ENCODE results near the gene NUP188. TPM values are rescaled to one million over a fixed set of nuclear protein-coding genes. Genes with fewer than 3 reads are reported as not detected.

Gene NUP188
- total RNA-seq, 1 experiment from 2014 or later, result 136 TPM

DNA sequence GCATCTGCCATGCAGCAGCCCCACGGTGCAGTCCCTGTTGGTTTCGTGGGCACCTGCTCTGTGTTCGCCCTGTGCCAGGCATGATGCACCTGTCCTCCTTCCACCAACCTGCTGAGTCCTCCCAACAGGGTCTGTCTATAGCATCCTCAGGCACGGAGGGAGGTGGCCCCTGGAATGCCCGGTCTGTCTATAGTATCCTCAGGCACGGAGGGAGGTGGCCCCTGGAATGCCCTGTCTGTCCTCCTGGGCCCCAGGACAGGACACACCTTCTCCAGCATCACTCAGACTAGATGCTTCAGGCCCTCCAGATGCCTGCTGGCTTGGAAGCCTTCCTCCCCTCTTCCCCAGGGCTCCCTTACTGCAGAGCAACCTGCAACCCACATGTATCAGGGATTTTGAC, 36.6 kb upstream of the NUP188 start:
- no peak overlapping the region for H3K4me3 ChIP-seq
- H3K9me3 ChIP-seq (replicated peaks), result no peaks in the 10 kb centered on the region
- H3K36me3 ChIP-seq, result peaks cover 73% of the 10 kb centered on the region
- H3K27ac ChIP-seq, result peak overlapping the region; percentile 55; the same call in 1 of the 2 replicates
- H3K27me3 ChIP-seq, result no peaks in the 10 kb centered on the region
- H3K4me1 ChIP-seq, result peaks cover 15% of the 10 kb centered on the region
- DNase-seq, result no peak

DNA sequence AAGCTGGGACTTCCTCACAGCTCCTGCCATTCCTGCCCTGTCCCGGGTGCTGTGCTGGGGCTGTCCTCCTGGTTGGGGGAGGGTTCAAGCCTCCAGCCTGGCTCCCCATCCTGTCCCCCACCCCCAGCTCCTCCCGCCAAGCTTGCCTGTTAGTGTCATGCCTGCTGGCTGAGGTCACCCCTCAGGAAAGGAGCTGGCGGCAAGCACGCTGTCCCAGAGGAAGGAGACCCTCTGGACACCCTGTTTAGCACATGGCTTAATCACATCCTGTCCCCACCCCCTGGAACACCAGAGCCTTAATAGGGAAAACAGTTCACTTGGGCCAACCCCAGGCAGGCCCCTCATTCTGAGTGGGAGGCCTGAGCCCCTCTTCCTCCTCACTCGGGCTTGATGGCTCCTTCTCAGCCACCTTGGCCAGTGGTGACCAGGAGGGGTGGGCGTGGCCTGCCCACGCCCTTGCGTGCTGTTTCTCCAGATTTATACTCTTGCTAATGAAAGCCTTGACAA, 35.9 kb upstream of the NUP188 start:
- no peak overlapping the region for H3K4me3 ChIP-seq
- H3K4me1 ChIP-seq, result peaks cover 15% of the 10 kb centered on the region
- peak overlapping the region; percentile 55 for H3K27ac ChIP-seq
- H3K27me3 ChIP-seq, result no peaks in the 10 kb centered on the region
- H3K9me3 ChIP-seq (replicated peaks), result no peaks in the 10 kb centered on the region
- DNase-seq, result peak; percentile 66 to 80
- H3K36me3 ChIP-seq, result peaks cover 71% of the 10 kb centered on the region

DNA sequence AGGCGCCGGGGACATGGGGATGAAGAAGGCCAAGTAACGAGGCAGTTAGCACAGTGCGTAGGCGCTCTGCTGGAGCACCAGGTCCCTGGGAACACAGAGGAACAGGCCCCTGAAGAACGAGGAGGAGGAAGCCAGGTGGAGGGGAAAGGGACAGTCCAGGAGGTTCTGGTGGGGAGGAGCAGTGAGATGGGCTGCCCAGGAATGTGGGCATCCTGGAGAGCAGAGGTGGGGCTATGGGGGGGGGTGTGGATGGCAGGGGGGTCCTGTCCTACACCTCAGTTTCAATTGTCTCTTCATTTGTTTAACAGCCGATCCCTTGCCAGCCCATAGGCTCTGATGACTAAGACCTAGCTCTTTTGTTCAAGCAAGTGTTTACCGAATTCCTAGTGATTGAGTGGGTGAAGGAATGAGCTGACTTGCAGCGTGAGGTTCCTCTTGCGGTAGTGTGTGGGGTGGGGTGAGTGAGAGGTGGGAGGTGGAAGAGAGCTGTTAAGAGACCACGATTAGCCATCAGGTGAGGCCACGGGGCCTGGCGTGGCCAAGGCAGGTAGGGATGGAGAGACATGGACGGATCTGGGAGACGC, 35.1 kb upstream of the NUP188 start:
- peaks cover 15% of the 10 kb centered on the region for H3K4me1 ChIP-seq
- no peak for DNase-seq

DNA sequence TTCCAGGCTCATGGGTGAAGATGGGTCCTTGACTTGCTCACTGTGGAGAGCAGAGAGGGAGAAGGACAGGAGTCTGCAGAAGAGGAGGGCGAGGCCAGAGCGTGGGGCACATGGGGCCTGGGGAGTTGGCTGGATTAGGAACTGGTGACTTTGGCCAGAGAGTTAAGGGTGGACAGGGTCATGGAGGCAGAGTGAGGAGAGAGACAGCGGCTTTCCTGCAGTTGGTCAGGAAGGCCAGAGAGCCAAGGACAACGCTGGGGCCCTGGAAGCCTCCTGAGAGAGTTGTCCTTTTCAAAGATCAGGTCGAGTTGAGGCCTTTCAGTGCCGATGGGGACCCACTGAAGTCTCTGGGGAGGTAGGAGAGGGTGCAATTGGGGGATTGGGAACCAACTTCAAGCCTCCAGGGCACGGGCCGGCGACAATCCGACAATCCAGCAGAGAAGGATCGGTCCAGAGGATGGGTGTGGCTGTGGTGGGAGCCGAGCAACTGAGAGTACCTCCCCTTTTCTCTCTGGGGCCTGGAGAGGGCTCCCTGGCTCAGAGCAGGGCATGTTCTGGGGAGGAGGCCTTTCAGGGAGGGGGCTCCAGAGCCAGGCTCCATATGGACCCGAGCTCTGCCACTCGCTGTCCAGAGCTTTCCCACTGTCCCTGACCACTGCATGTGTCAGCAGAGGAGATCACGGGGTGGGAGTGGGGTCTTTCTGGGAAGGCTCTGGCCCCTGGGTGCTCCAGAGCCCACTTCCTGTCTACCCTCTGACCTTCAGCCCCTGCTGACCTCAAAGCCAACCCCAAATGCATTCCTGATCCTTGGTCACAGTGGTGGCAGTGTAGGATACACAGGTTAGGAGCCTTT, 34.2 kb upstream of the NUP188 start:
- DNase-seq, result no peak
- peaks cover 56% of the 10 kb centered on the region for H3K36me3 ChIP-seq
- H3K27me3 ChIP-seq, result no peaks in the 10 kb centered on the region
- no peak overlapping the region for H3K27ac ChIP-seq
- no peaks in the 10 kb centered on the region for H3K9me3 ChIP-seq (replicated peaks)
- no peak overlapping the region for H3K4me3 ChIP-seq
- peaks cover 15% of the 10 kb centered on the region for H3K4me1 ChIP-seq

More for the DNA sequence above, 35.1 kb upstream of the NUP188 start:
- no peak overlapping the region for H3K4me3 ChIP-seq
- H3K27me3 ChIP-seq, result no peaks in the 10 kb centered on the region
- H3K27ac ChIP-seq, result peak overlapping the region; percentile 55
- no peaks in the 10 kb centered on the region for H3K9me3 ChIP-seq (replicated peaks)
- H3K36me3 ChIP-seq, result peaks cover 65% of the 10 kb centered on the region

DNA sequence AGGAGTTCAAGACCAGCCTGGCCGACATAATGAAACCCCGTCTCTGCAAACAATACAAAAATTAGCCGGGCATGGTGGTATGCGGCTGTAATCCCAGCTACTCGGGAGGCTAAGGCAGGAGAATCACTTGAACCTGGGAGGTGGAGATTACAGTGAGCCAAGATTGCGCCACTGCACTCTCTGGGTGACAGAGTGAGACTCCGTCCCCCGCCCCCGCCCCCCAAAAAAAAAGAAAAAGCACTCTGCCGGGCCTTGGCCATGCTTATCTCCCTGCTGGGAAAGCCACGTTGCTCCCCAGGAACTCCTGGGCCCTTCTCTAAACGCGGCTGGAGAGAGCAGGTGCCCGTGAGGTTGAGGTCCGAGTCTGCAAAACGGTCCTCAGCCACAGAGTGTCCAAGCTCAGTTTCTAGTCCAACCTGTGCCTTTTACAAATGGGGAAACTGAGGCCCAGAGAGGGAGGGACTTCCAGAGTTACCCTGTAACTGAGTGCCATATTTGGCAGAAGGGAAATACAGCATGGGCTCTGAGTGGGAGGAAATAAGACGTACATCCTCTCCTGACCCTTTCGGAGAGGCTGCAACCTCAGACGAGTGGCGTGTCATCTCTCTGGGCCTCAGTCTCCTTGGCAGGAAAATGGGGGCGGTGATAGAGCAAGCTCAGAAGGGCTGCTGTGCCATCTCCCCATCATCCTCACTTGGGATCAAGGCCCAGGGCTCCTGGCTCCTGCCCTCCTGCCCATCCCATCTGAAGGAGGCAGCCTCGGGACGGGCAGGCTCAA, 33.3 kb upstream of the NUP188 start:
- H3K4me1 ChIP-seq, result peaks cover 15% of the 10 kb centered on the region
- H3K36me3 ChIP-seq, result peaks cover 47% of the 10 kb centered on the region
- DNase-seq, result no peak
- no peak overlapping the region for H3K4me3 ChIP-seq
- H3K27me3 ChIP-seq, result no peaks in the 10 kb centered on the region
- H3K9me3 ChIP-seq (replicated peaks), result no peaks in the 10 kb centered on the region
- H3K27ac ChIP-seq, result no peak overlapping the region

DNA sequence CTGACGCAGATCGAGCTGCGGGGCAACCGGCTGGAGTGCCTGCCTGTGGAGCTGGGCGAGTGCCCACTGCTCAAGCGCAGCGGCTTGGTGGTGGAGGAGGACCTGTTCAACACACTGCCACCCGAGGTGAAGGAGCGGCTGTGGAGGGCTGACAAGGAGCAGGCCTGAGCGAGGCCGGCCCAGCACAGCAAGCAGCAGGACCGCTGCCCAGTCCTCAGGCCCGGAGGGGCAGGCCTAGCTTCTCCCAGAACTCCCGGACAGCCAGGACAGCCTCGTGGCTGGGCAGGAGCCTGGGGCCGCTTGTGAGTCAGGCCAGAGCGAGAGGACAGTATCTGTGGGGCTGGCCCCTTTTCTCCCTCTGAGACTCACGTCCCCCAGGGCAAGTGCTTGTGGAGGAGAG, 31.3 kb upstream of the NUP188 start:
- H3K9me3 ChIP-seq (replicated peaks), result no peaks in the 10 kb centered on the region
- no peaks in the 10 kb centered on the region for H3K27me3 ChIP-seq
- H3K4me1 ChIP-seq, result peaks cover 16% of the 10 kb centered on the region
- no peak overlapping the region for H3K27ac ChIP-seq
- no peak overlapping the region for H3K4me3 ChIP-seq
- no peak for DNase-seq
- peaks cover 32% of the 10 kb centered on the region for H3K36me3 ChIP-seq

DNA sequence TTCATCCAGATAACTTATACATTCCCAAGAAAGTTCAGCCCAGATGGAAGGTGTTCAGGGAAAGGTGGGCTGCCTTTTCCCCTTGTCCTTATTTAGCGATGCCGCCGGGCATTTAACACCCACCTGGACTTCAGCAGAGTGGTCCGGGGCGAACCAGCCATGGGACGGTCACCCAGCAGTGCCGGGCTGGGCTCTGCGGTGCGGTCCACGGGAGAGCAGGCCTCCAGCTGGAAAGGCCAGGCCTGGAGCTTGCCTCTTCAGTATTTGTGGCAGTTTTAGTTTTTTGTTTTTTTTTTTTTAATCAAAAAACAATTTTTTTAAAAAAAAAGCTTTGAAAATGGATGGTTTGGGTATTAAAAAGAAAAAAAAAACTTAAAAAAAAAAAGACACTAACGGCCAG, 30.8 kb upstream of the NUP188 start:
- Histone ChIP-seq H3K27ac (no peak overlapping the region), H3K4me1 (peaks cover 10% of the 10 kb centered on the region), H3K4me3 (no peak overlapping the region), H3K27me3 (no peaks in the 10 kb centered on the region), H3K36me3 (peaks cover 32% of the 10 kb centered on the region), H3K9me3 (replicated peaks) (no peaks in the 10 kb centered on the region)
- no peak for DNase-seq

DNA sequence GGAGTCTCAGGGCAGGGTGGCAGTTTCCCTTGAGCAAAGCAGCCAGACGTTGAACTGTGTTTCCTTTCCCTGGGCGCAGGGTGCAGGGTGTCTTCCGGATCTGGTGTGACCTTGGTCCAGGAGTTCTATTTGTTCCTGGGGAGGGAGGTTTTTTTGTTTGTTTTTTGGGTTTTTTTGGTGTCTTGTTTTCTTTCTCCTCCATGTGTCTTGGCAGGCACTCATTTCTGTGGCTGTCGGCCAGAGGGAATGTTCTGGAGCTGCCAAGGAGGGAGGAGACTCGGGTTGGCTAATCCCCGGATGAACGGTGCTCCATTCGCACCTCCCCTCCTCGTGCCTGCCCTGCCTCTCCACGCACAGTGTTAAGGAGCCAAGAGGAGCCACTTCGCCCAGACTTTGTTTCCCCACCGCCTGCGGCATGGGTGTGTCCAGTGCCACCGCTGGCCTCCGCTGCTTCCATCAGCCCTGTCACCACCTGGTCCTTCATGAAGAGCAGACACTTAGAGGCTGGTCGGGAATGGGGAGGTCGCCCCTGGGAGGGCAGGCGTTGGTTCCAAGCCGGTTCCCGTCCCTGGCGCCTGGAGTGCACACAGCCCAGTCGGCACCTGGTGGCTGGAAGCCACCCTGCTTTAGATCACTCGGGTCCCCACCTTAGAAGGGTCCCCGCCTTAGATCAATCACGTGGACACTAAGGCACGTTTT, 30.2 kb upstream of the NUP188 start:
- Histone ChIP-seq H3K4me3 (no peak overlapping the region), H3K36me3 (peaks cover 29% of the 10 kb centered on the region), H3K27me3 (no peaks in the 10 kb centered on the region), H3K27ac (no peak overlapping the region), H3K4me1 (peaks cover 6% of the 10 kb centered on the region), H3K9me3 (replicated peaks) (no peaks in the 10 kb centered on the region)
- no peak for DNase-seq

DNA sequence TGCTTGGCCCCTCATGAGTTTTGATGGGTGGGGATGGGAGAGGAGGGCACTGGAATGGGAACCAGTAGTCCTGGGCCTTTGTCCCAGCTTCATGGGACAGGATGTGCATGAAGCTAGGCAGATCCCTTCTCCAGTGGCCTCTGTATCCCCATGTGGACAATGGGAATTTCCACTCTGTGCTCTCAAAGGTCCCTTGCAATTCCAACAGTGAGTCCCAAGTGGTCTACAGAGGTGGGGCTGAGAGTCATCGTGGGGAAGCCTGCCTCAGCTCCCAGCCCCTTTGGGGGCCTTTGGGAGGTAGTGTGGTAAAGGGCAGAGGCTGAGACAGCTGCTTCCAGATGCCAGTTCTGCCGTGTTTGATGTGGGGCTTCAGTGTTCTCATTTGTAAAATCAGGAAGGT, 28.6 kb upstream of the NUP188 start:
- peaks cover 10% of the 10 kb centered on the region for H3K4me1 ChIP-seq
- H3K27me3 ChIP-seq, result no peaks in the 10 kb centered on the region
- H3K36me3 ChIP-seq, result peaks cover 14% of the 10 kb centered on the region
- DNase-seq, result no peak
- no peak overlapping the region for H3K27ac ChIP-seq
- no peak overlapping the region for H3K4me3 ChIP-seq
- H3K9me3 ChIP-seq (replicated peaks), result no peaks in the 10 kb centered on the region

DNA sequence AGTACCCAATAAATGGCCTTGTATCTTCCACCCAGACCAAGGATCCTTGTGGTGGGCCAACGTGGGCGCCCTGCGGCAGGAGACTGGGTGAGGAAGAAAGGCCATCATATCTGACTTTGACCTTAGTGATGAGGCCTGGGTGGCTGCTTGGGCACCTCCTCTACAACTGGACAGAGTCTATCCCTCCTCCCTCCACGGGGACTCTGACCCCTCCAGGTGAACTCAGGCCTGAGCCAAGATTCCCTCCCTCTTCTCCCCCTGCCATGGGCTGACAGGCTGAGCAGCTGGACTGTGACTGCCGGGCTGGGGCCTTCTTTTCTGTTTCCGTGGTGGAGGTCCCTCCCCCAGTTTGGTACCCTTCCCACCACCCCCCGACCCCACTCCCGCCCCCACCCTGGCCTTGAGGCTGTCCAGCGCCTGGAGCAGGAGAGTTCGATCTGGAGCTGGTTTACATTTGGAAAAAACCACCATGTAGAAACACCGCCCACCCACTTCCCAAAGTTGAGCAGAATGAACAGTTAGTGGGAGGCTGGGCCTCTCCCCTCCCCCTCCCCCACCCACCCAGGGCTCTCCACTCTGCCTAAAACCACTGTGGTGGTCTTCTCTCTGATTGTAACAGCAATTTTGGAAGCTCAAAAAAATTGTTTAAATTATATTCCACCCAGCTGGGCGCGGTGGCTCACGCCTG, 28.0 kb upstream of the NUP188 start:
- no peak overlapping the region for H3K4me3 ChIP-seq
- no peak for DNase-seq
- H3K4me1 ChIP-seq, result peaks cover 10% of the 10 kb centered on the region
- no peaks in the 10 kb centered on the region for H3K9me3 ChIP-seq (replicated peaks)
- H3K27me3 ChIP-seq, result no peaks in the 10 kb centered on the region
- peaks cover 10% of the 10 kb centered on the region for H3K36me3 ChIP-seq
- no peak overlapping the region for H3K27ac ChIP-seq

DNA sequence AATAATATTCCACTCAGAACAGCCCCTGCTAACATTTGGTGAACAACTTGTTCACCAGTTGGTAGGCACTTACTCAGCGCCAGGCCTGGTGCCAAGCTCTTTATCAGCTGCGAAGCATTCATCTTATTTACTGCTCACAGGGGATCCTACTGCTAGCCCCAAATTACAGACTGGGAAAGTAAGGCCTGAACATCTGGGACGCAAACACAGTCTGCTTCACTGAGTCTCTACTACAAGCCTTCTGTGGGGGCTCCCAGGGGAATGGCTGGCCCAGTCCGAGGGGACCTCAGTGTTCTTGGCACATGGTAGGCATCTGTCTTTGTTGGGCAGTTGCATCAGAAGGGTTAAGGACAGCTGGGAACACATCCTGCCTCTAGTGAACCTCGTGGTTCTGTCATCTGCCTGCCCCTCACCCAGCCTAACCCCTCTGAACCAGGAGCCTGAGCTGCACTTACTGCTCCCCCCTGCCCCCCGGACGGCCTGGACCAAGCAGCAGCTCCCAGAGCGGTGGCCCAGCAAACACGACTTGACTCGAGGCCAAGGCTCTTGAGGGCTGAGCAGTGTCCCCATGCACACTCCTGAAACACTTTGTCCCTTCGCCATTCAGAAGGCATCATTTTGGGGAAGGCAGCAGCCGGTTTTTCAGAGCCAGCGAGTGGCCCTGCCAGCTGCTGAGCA, 27.0 kb upstream of the NUP188 start, which contains the start of gene PHYHD1:
TSS of gene PHYHD1 (plus strand) at position 602 of the 678 bp plus-strand sequence. CDS start 1,342 bp downstream, outside the sequence.
- H3K27ac ChIP-seq, result peak within 1 kb of the TSS; percentile 79
- DNase-seq, result peak; percentile 80 to 82
- no peaks in the 10 kb centered on the region for H3K9me3 ChIP-seq (replicated peaks)
- peaks cover 3% of the 10 kb centered on the region for H3K36me3 ChIP-seq
- no peaks in the 10 kb centered on the region for H3K27me3 ChIP-seq
- H3K4me1 ChIP-seq, result peaks cover 10% of the 10 kb centered on the region
- H3K4me3 ChIP-seq, result peak within 1 kb of the TSS; percentile 76

DNA sequence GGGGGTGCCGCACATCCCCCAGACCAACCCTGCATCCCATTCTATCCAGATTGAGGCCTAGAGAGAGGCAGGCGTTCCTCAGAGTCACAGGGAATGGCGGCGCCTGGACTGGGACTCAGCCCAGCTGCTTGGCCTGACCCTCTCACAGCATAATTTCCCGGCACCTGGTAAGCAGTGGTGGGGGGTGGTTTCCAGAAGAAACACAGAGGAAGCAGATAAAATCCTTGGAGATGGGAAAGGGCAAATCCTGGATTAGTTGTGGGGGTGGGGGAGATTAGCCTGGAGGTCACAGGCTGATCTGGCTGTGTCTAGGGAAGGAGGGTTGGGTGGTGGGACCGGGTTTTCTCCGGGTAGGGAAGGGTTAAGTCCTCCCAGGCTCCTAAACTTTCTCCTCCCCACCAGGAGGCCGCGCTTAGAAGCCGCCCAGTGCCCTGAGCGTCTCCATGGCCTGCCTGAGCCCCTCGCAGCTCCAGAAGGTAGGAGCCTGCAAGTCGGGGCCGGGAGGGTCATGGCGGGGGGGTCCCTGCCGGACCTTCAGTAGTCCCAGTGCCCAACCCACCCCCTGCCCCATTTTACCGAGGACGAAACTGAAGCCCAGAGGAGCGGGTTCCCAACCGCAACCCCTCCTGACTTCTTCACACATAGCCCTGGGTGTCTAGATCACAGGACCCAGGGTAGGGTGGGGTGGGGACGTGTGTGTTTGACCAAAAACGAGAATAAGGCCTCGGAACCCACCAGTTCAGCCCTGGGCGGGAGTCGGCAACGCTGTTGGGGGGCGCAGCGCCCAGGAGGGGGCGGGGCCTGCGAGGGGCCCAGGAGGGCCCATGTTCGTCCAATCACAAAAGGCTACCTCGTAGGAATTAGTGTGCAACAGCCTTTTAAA, 25.4 kb upstream of the NUP188 start:
- Histone ChIP-seq H3K4me1 (peaks cover 10% of the 10 kb centered on the region), H3K27ac (peak overlapping the region; percentile 79), H3K36me3 (no peaks in the 10 kb centered on the region; the same call in 1 of the 2 replicates), H3K9me3 (replicated peaks) (no peaks in the 10 kb centered on the region), H3K27me3 (no peaks in the 10 kb centered on the region), H3K4me3 (peak overlapping the region; percentile 76)
- DNase-seq, result peak; percentile 91 to 95

DNA sequence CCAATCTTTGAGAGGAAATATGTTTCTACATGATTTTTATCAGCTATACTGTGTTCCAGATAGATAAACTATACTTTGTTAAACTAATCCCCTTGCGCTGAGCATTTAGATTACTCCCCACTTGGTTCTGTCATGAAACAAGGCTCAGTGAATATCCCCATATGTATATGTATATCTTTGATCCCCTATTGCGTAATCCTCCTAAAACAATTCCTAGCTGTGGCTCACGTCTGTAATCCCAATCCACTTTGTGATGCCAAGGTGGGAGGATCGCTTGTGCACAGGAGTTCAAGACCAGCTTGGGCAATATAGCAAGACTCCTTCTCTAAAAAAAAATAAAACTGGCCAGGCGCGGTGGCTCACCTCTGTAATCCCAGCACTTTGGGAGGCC, 24.0 kb upstream of the NUP188 start:
- Histone ChIP-seq H3K27me3 (no peaks in the 10 kb centered on the region), H3K27ac (no peak overlapping the region), H3K4me1 (peaks cover 10% of the 10 kb centered on the region), H3K36me3 (no peaks in the 10 kb centered on the region), H3K4me3 (no peak overlapping the region), H3K9me3 (replicated peaks) (no peaks in the 10 kb centered on the region)
- DNase-seq, result no peak

All from SJCRH30 (cell line).